HepG2 (cell line): ENCODE measurements around the gene NACC2. TPM values are rescaled to one million over a fixed set of nuclear protein-coding genes. Genes with fewer than 3 reads are reported as not detected.

ENCODE experiments used
- AKAP8 ChIP-seq: sonication (generic); formaldehyde crosslinking; IDR thresholded peaks from 2 replicates; pipeline ENCODE4 v1.5.1; 2020; ENCODE audit warnings: mild to moderate bottlenecking, missing genetic modification reagents
- ETS1 ChIP-seq: sonication (generic); formaldehyde crosslinking; IDR thresholded peaks from 2 replicates; pipeline ENCODE4 v1.4.0; 2020; ENCODE audit warnings: missing genetic modification reagents
- FOXA3 ChIP-seq: IDR thresholded peaks from 2 replicates; pipeline ENCODE4 v1.6.1; 2016; ENCODE audit warnings: missing genetic modification reagents, missing compliant biosample characterization
- KLF12 ChIP-seq: sonication (generic); formaldehyde crosslinking; IDR thresholded peaks from 2 replicates; pipeline ENCODE4 v1.4.0; 2020; ENCODE audit warnings: missing genetic modification reagents, borderline replicate concordance
- NCOR1 ChIP-seq: fragments of 200-600 bp; sonication (generic); IDR thresholded peaks from 2 replicates; pipeline ENCODE4 v1.7.0; 2017; ENCODE audit warnings: antibody characterized with exemption, low read length, borderline replicate concordance
- NR2F1 ChIP-seq, 2 experiments: fragments of 450-650 bp in 1 of 2; formaldehyde crosslinking in 1 of 2; IDR thresholded peaks; 2 replicates each; pipeline versions ENCODE4 v1.5.0 to v1.6.1; 2016 to 2020; ENCODE audit warnings: mild to moderate bottlenecking in 1 of 2, missing compliant biosample characterization in 1 of 2, missing genetic modification reagents in 1 of 2, moderate library complexity in 1 of 2
- PTBP1 ChIP-seq: fragments of 200-400 bp; formaldehyde crosslinking; IDR thresholded peaks from 2 replicates; pipeline ENCODE4 v1.6.1; 2018; ENCODE audit warnings: low read length, low read depth; ENCODE audit not compliant: poor library complexity, severe bottlenecking
- SNAI1 ChIP-seq: sonication (generic); formaldehyde crosslinking; IDR thresholded peaks from 2 replicates; pipeline ENCODE4 v1.5.0; 2020; ENCODE audit warnings: mild to moderate bottlenecking, missing genetic modification reagents, borderline replicate concordance
- TARDBP ChIP-seq: sonication (generic); formaldehyde crosslinking; IDR thresholded peaks from 2 replicates; pipeline ENCODE4 v1.8.0; 2022; ENCODE audit warnings: mild to moderate bottlenecking, missing genetic modification reagents
- TEAD3 ChIP-seq: optimal IDR thresholded peaks from 2 replicates; pipeline ENCODE3; 2016; ENCODE audit warnings: borderline replicate concordance
- THAP7 ChIP-seq: sonication (generic); formaldehyde crosslinking; IDR thresholded peaks from 2 replicates; pipeline ENCODE4 v1.8.1; 2023; ENCODE audit warnings: mild to moderate bottlenecking, missing genetic modification reagents
- ZBTB1 ChIP-seq: sonication (generic); formaldehyde crosslinking; IDR thresholded peaks from 2 replicates; pipeline ENCODE4 v1.4.0; 2020; ENCODE audit warnings: missing genetic modification reagents, borderline replicate concordance
- ZBTB43 ChIP-seq: sonication (generic); formaldehyde crosslinking; conservative IDR thresholded peaks from 2 replicates; pipeline ENCODE4 v1.4.0; 2020; ENCODE audit warnings: missing genetic modification reagents
- ZFX ChIP-seq: sonication (generic); formaldehyde crosslinking; IDR thresholded peaks from 2 replicates; pipeline ENCODE4 v1.4.0; 2020; ENCODE audit warnings: mild to moderate bottlenecking, low read depth, missing genetic modification reagents, moderate library complexity
- ZNF121 ChIP-seq: sonication (generic); formaldehyde crosslinking; IDR thresholded peaks from 2 replicates; pipeline ENCODE4 v1.5.0; 2020; ENCODE audit warnings: mild to moderate bottlenecking, missing genetic modification reagents
- ZNF280D ChIP-seq: sonication (generic); formaldehyde crosslinking; IDR thresholded peaks from 2 replicates; pipeline ENCODE4 v1.5.1; 2020; ENCODE audit warnings: mild to moderate bottlenecking, missing genetic modification reagents
- ZNF530 ChIP-seq: sonication (generic); formaldehyde crosslinking; IDR thresholded peaks from 2 replicates; pipeline ENCODE4 v1.5.0; 2020; ENCODE audit warnings: low read depth, mild to moderate bottlenecking, missing genetic modification reagents
- ZNF768 ChIP-seq: sonication (generic); formaldehyde crosslinking; IDR thresholded peaks from 2 replicates; pipeline ENCODE4 v1.4.0; 2020; ENCODE audit warnings: missing genetic modification reagents
- ZNF772 ChIP-seq: sonication (generic); formaldehyde crosslinking; IDR thresholded peaks from 2 replicates; pipeline ENCODE4 v1.5.0; 2020; ENCODE audit warnings: mild to moderate bottlenecking, missing genetic modification reagents
- ZNF850 ChIP-seq: sonication (generic); formaldehyde crosslinking; conservative IDR thresholded peaks from 2 replicates; pipeline ENCODE4 v1.9.0; 2021; ENCODE audit warnings: mild to moderate bottlenecking, missing genetic modification reagents
- polyA plus RNA-seq, 8 experiments: library from polyadenylated mRNA; depleted of rRNA in 3 of 8; stranded (reverse) in 7 of 8; unstranded in 1 of 8; fragments of >200 nt; fragmentation: Illumina TruSeq in 4 of 8; extraction: Trizol in 4 of 8; gene quantifications; 2 replicates each; pipeline versions ENCODE4 v1.2.1 to v1.2.3, GENCODE V29; 2011 to 2016; ENCODE audit warnings: low read depth in 4 of 8, missing spikeins in 1 of 8, mixed read lengths in 1 of 8; ENCODE audit not compliant: insufficient read depth in 1 of 8
- total RNA-seq, 5 experiments: library from RNA; depleted of rRNA; stranded (reverse); fragments of >200 nt; fragmentation: Illumina TruSeq; extraction: Trizol; gene quantifications; 2 replicates each; pipeline ENCODE4 v1.2.3, GENCODE V29; 2016; ENCODE audit warnings: low read depth in 1 of 5

The NACC2 gene
- total and polyA plus RNA-seq, 2 of the 13 experiments (the other 11 are each of a cell fraction or from before 2014, with no cell fraction given): 5.9 to 12.3 TPM

- TF ChIP-seq ETS1 (CRISPR knock-in tag): no peak
- TF ChIP-seq ZNF280D: no peak
- TF ChIP-seq AKAP8 (CRISPR knock-in tag): 0 out of 2 replicates have a peak, but pooled peaks have one; percentile 0
- TF ChIP-seq ZNF121 (CRISPR knock-in tag): no peak
- no peak for TF ChIP-seq ZNF772 (CRISPR knock-in tag)
- TF ChIP-seq ZBTB1: no peak
- TF ChIP-seq TEAD3 (CRISPR knock-in tag): no peak
- TF ChIP-seq KLF12 (CRISPR knock-in tag): no peak
- TF ChIP-seq NR2F1 (CRISPR knock-in tag; IDR thresholded peaks at IDR 0.05): no peak
- TF ChIP-seq ZFX (CRISPR knock-in tag): no peak
- TF ChIP-seq SNAI1 (CRISPR knock-in tag): no peak
- TF ChIP-seq TARDBP (CRISPR knock-in tag): no peak
- TF ChIP-seq FOXA3 (CRISPR knock-in tag): no peak
- TF ChIP-seq PTBP1: no peak
- no peak for TF ChIP-seq ZNF850 (CRISPR knock-in tag)
- TF ChIP-seq ZNF768 (CRISPR knock-in tag): no peak
- TF ChIP-seq ZBTB43 (CRISPR knock-in tag): no peak
- no peak for TF ChIP-seq THAP7 (CRISPR knock-in tag)
- no peak for TF ChIP-seq NCOR1
- no peak for TF ChIP-seq ZNF530
Observed at GRCh38 chr9:136092353-136092650, 2.8 kb downstream of the NACC2 start (continued).
